Measurements from ENCODE around the gene DRAP1. TPM values are rescaled to one million over a fixed set of nuclear protein-coding genes. Genes with fewer than 3 reads are reported as not detected.
A peak's percentile ranks its signal among the peaks of the same experiment; 100 is the strongest.

Gene DRAP1
- total RNA-seq, 2 donors from 2014 or later, result 101 to 127 TPM

DNA sequence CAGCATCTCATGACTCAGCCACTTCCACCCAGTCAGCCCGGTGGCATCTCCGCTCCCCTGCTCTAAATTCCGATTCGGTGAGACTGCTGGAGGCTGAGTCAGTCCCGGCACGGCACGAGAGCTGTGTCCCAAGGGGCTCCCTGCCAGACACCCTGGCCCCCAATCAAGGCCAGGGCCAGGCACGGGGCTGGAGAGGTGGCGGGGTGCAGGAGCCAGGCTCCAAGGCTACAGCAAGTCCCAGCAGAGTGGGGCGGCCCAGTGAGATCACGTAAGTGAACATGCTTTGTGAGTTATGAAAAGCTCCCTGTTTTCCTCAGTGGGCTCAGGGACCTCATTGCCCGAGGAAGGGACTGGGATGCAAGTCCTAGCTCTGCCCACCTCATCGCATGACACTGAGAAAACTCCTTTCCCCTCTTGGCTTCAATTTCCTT, 3.4 kb upstream of the DRAP1 start:
- H3K27ac ChIP-seq, result peak overlapping the region; percentile 51 to 75
- peak; percentile 44 for DNase-seq (ENCODE audit: low spot score)
- TF ChIP-seq POLR2AphosphoS5 (IDR thresholded peaks at IDR 0.05) (peak; percentile 78), POLR2A (IDR thresholded peaks at IDR 0.05) (peak; percentile 23), CTCF (IDR thresholded peaks at IDR 0.05) (no peak)
- H3K27me3 ChIP-seq (replicated peaks; ENCODE audit: insufficient read depth), result no peaks in the 10 kb centered on the region
- WGBS, result 27% methylated on average over 13 of the region's 13 CpGs
- no peak overlapping the region for H3K4me3 ChIP-seq
- no peaks in the 10 kb centered on the region for H3K9me3 ChIP-seq
- no peaks in the 10 kb centered on the region for H3K36me3 ChIP-seq
- intact Hi-C loops (cut with DNase I), result loop anchor here (5.0 to 10.0 kb wide), 2 partner anchors 46 to 349 kb away; partner anchors contain the start of genes RAB1B and SART1
- H3K4me1 ChIP-seq (replicated peaks), result peaks cover 24% of the 10 kb centered on the region

GRCh38 chr11:65916391-65916790, 2.8 kb upstream of the DRAP1 start:
- intact Hi-C loops (cut with DNase I), result loop anchor here (5.0 to 10.0 kb wide), 2 partner anchors 46 to 348 kb away; partner anchors contain the start of genes RAB1B and SART1
- DNase-seq (ENCODE audit: low spot score), result no peak
- no peak for TF ChIP-seq POLR2A (IDR thresholded peaks at IDR 0.05)
- no peak for TF ChIP-seq POLR2AphosphoS5 (IDR thresholded peaks at IDR 0.05)
- TF ChIP-seq CTCF (IDR thresholded peaks at IDR 0.05), result no peak
- H3K4me1 ChIP-seq (replicated peaks), result peaks cover 27% of the 10 kb centered on the region
- no peaks in the 10 kb centered on the region for H3K27me3 ChIP-seq (replicated peaks; ENCODE audit: insufficient read depth)
- no peak overlapping the region for H3K4me3 ChIP-seq
- no peaks in the 10 kb centered on the region for H3K9me3 ChIP-seq
- H3K36me3 ChIP-seq, result no peaks in the 10 kb centered on the region
- H3K27ac ChIP-seq, result peak overlapping the region in 1 of 2 donors; percentile 75
- 76% methylated on average over 7 of the region's 7 CpGs for WGBS

DNA sequence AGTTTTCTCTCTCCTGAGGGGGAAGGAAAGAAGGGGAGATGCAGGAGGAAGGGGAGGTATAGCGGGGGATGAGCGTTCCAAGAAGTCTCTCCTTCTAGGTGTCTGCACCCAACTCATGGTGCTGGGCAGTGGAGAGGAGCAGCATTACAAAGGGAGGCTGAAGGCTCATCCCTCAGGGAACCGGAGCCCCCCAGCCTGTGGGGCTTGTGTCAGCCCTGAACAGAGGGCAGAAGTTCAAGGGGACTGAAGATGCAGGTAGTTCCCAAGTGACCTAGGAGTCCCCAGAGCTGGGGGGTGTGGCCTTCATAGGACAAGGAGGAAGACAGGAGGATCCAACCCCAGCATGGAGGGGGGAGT, 2.2 kb upstream of the DRAP1 start:
- intact Hi-C loops (cut with DNase I), result loop anchor here (5.0 to 10.0 kb wide), 2 partner anchors 45 to 348 kb away; partner anchors contain the start of genes RAB1B and SART1
- H3K27me3 ChIP-seq (replicated peaks; ENCODE audit: insufficient read depth), result no peaks in the 10 kb centered on the region
- DNase-seq (ENCODE audit: low spot score), result no peak
- no peak overlapping the region for H3K4me3 ChIP-seq
- peaks cover 27% of the 10 kb centered on the region for H3K4me1 ChIP-seq (replicated peaks)
- no peaks in the 10 kb centered on the region for H3K9me3 ChIP-seq
- H3K27ac ChIP-seq, result peak overlapping the region in 1 of 2 donors; percentile 92
- no peaks in the 10 kb centered on the region for H3K36me3 ChIP-seq
- no peak for TF ChIP-seq POLR2A (IDR thresholded peaks at IDR 0.05)
- no peak for TF ChIP-seq CTCF (IDR thresholded peaks at IDR 0.05)
- no peak for TF ChIP-seq POLR2AphosphoS5 (IDR thresholded peaks at IDR 0.05)
- 85% methylated on average over 3 of the region's 3 CpGs for WGBS

- no peak for DNase-seq (ENCODE audit: low spot score)
- Histone ChIP-seq H3K4me3 (peak overlapping the region; percentile 92 to 98), H3K9me3 (no peaks in the 10 kb centered on the region), H3K36me3 (no peaks in the 10 kb centered on the region), H3K27me3 (replicated peaks; ENCODE audit: insufficient read depth) (no peaks in the 10 kb centered on the region), H3K4me1 (replicated peaks) (peaks cover 27% of the 10 kb centered on the region), H3K27ac (peak overlapping the region; percentile 89 to 92)
- no peak for TF ChIP-seq CTCF (IDR thresholded peaks at IDR 0.05)
- TF ChIP-seq POLR2AphosphoS5 (IDR thresholded peaks at IDR 0.05), result no peak
- TF ChIP-seq POLR2A (IDR thresholded peaks at IDR 0.05), result no peak
- WGBS, result 72% methylated on average over 27 of the region's 35 CpGs
- intact Hi-C loops (cut with DNase I), result loop anchor here (1.0 to 10.0 kb wide), 3 partner anchors 27 to 347 kb away; partner anchors contain the start of genes CCDC85B, RAB1B and SART1
Observed at GRCh38 chr11:65917434-65918210, 1.6 kb upstream of the DRAP1 start.
